NCI-H2196 treated with DMSO at 0.1 percent for 48 hours (cell line): ENCODE data around the gene GSTT2.

Experiments
- DNase-seq: peaks from one replicate; lab custom pipeline; 2025; ENCODE audit not compliant: unreplicated experiment; lab: John Stamatoyannopoulos, UW

Gene GSTT2

GRCh38 chr22:24008381-24009226 lies 28.7 kb downstream of the GSTT2 start:
- no peak for DNase-seq

GRCh38 chr22:24009227-24010017 lies 29.5 kb downstream of the GSTT2 start:
- no peak for DNase-seq

DNA sequence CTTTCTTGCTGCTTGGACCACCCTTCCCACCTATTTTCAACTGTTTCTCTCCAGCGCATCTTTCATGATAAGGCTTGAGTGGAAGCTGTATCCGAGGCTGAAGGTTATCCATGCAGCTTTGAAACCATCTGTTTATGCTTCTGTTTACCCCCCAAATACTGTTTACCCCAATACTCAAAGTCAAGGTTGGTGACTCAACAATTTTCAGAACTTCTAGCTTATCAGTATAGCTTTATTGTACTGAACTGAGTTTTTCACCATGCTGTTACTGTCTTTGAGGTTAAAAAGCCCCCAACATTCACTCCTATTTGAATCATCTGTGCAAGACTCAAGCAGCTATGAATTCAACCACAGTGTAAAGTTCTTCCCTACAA lies 30.1 kb downstream of the GSTT2 start:
- DNase-seq = no peak

DNA sequence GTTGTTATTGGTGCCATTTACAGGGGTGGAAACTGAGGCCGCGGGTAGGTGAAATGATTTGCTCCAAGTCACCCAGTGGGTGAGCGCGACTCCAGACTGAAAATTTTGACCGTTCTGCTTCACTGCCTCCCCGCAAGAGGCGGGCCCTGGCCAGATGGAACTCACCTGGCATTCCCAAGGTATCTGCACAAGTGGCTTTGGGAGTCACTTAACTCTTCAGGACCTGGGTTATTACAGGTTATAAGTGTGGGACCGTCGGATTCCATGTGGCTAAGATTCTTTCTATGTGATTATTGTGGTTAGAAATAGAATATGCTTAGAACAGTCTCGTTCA lies 31.8 kb downstream of the GSTT2 start:
- DNase-seq = no peak

DNA sequence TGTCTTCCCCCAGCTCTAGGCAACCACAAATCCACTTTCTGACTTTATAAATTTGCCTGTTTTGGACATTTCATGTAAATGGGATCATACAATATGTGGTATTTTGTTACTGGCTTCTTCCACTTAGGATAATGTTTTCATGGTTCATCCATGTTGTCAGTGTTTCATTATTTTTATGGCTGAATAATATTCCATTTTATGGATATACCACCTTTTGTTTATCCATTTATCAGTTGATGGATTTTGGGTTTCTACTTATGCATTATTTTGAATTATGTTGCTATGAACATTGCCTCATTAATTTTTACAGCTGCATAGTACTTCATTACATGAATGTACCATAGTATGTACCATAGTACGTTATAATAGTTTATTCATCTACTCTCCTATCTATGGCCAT lies 36.2 kb downstream of the GSTT2 start:
- no peak for DNase-seq

DNA sequence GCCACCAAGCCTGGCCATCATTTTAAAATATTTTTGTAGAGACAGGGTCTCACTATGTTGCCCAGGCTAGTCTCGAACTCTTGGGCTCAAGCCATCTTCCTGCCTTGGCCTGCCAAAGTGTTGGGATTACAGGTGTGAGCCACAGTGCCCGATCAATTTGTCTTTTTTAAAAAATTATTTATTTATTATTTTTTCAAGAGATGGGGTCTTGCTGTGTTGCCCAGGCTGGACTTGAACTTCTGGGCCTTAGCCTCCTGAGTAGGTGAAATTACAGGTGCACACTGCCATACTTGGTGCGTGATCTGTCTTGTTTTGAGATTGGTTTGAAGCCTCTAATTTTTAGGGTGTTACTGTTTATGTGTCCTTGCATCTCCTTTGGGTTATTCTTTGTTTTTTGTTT lies 41.4 kb downstream of the GSTT2 start:
- DNase-seq = no peak

- DNase-seq = no peak
Observed at GRCh38 chr22:24023204-24023789, 43.4 kb downstream of the GSTT2 start.

- DNase-seq = no peak
Observed at GRCh38 chr22:24024354-24024753, 44.4 kb downstream of the GSTT2 start.

- DNase-seq = no peak
Observed at GRCh38 chr22:24025475-24025874, 45.5 kb downstream of the GSTT2 start.

DNA sequence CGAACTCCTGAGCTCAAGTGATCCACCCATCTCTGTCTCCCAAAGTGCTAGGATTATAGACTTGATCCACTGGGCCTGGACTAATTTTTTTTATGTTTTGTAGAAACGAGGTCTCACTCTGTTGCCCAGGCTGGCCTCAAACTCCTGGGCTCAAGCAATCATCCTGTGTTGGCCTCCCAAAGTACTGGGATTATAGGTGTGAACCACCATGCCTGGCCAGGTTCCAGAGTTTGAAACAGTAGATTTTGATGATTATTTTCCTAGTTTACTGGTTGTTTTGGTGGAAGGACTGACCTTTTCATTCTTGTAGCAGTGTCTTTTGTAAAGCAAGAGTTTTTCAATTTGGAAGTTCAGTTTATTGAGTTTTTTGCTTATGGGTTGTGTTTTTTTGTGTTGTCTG lies 46.1 kb downstream of the GSTT2 start:
- DNase-seq = no peak

DNA sequence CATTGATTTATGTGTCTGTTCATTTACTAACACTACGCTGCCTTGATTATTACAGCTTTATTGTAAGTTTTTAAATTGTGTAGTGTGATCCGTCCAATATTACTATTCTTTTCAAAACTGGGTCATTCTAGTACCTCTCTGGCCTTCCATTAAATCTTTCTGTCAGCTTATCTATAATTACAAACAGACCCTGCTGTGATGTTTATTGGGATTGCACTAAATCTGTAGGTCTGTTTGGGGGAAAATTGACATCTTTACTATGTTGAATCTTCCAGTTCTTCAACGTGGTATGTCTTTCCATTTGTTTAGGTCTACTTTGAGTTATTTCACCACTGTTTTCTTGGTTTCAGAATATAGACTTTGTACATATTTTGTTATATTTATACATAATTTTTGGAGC lies 46.8 kb downstream of the GSTT2 start:
- DNase-seq = no peak

DNA sequence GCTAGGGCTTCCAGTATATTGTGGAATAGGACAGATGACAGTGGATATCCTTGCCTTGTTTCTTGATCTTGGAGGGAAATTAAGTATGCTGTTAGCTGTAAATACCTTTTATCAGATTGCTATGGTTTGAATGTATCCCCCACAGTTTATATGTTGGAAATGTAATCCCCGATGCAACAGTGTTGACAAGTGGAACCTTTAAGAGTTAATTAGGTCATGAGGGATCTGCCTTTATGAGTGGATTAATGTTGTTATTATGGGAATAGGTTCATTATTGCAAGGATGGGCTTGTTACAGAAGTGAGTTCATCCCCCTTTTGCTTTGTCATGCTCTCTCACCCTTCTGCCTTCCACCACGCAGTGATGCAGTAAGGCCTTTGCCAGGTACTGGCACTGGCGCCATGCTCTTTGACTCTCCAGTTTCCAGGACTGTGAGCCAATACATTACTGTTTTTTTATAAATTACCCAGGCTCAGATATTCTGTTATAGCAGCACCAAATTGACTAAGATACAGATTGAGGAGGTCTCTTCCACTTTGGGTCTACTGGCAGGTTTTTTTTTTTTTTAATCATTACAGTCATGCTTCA lies 47.5 kb downstream of the GSTT2 start:
- DNase-seq = no peak

DNA sequence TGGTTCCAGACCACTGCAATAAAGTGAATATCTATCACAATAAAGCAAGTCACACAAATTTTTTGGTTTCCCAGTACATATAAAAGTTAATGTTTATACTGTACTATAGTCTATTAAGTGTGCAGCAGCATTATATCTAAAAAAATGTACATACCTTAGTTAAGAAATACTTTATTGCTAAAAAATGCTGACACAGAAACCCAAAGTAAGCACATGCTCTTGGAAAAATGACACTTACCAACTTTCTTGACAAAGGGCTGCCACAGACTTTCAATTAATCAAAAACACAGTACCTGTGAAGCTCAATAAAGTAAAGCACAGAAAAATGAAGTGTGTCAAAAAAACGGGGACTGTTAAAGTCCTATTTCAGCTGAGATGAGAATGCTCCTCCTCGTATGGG lies 48.1 kb downstream of the GSTT2 start:
- DNase-seq = no peak

DNA sequence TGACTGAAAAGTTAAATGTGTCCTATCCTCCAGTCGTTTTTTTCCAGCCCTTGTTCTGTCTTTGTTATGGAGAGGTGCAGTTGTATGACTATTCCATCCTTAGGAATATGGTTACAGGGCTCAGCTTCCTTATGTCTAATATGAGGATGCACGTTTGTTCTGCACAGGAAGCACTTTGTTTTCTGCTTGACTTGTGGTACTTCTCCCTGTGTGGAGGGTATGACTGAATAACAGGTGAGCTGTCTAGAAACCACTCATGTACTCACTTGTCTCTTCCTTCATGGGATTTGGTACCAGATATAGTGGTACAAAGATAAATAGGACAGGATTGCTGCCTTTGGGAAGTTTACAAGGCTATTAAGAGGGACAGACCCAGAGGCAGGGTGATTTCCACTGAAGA lies 48.6 kb downstream of the GSTT2 start:
- DNase-seq = no peak

GRCh38 chr22:24029304-24029703 lies 49.4 kb downstream of the GSTT2 start:
- DNase-seq = no peak

DNA sequence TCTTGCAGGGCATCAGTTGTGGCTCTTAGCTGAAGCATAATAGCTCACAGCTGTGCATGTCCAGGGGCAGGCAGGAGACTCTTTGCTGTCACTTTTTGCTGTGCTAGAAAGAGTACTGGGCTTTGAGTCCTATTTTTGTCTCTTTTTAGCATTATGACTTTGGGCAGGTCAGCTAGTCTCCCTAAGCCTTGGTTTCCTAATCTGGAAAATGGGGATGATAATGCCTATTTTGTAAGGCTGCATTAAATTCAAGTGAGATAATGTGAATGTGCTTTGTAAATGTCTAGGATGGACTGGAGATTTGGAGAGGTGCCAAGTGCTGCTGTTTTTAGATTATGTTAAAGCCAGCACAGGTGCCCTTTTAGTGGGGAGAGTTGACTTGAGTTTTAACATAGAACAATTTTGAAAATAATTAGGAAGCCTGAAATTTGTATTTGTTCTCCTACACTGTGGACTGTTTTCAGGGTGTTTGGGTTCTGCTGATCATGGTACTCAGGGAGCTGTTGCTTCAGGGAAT lies 50.3 kb downstream of the GSTT2 start:
- no peak for DNase-seq
